ENCODE results near the gene RPL18A. TPM values are rescaled to one million over a fixed set of nuclear protein-coding genes. Genes with fewer than 3 reads are reported as not detected.
A peak's percentile ranks its signal among the peaks of the same experiment; 100 is the strongest.

Gene RPL18A
- total RNA-seq, 1 experiment from 2014 or later: 2,837 TPM

DNA sequence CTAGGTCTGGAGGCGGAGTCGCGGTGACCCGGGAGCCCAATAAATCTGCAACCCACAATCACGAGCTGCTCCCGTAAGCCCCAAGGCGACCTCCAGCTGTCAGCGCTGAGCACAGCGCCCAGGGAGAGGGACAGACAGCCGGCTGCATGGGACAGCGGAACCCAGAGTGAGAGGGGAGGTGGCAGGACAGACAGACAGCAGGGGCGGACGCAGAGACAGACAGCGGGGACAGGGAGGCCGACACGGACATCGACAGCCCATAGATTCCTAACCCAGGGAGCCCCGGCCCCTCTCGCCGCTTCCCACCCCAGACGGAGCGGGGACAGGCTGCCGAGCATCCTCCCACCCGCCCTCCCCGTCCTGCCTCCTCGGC, 12.2 kb downstream of the RPL18A start, which contains the start of gene SLC5A5:
TSS of gene SLC5A5 (plus strand) at position 68 of the 373 bp plus-strand sequence. CDS start 375 bp downstream, outside the sequence.
- Histone ChIP-seq H4K5ac (ENCODE audit: insufficient read length, low read depth, low read length) (no peak within 1 kb of the TSS), H3K79me2 (ENCODE audit: insufficient read depth, low read length) (no peaks in the 10 kb centered on the region), H3K23ac (ENCODE audit: insufficient read length, low read depth, low read length) (no peak within 1 kb of the TSS), H3K4me1 (ENCODE audit: insufficient read depth, low read length) (no peaks in the 10 kb centered on the region; the same call in 1 of the 2 replicates), H3K9me3 (ENCODE audit: control insufficient read depth, low read depth, low read length) (no peaks in the 10 kb centered on the region), H2BK120ac (ENCODE audit: low read depth, low read length, poor library complexity, severe bottlenecking) (no peak within 1 kb of the TSS), H3K4ac (ENCODE audit: low read depth, low read length) (no peak within 1 kb of the TSS), H3K27me3 (ENCODE audit: insufficient read depth, low read length) (no peaks in the 10 kb centered on the region; the same call in 1 of the 2 replicates), H2BK5ac (ENCODE audit: insufficient read length, low read length) (no peak within 1 kb of the TSS), H4K20me1 (ENCODE audit: control insufficient read depth, insufficient read depth, insufficient read length) (no peaks in the 10 kb centered on the region), H3K9ac (ENCODE audit: extremely low read depth, insufficient read length, low read length) (no peak within 1 kb of the TSS), H3T11ph (ENCODE audit: low read length) (no peak within 1 kb of the TSS), H3K56ac (ENCODE audit: insufficient read length, low read depth, low read length) (no peak within 1 kb of the TSS), H2AFZ (ENCODE audit: low read length) (no peak within 1 kb of the TSS), H3K79me1 (ENCODE audit: insufficient read depth, low read depth, low read length, poor library complexity, severe bottlenecking) (no peaks in the 10 kb centered on the region), H4K91ac (ENCODE audit: insufficient read length, low read depth, low read length) (no peak within 1 kb of the TSS), H2BK15ac (ENCODE audit: low read depth, low read length) (no peak within 1 kb of the TSS), H3K23me2 (ENCODE audit: insufficient read length, low read depth, low read length, poor library complexity, severe bottlenecking) (peaks cover 8% of the 10 kb centered on the region), H3K14ac (ENCODE audit: insufficient read depth, low read length) (no peak within 1 kb of the TSS), H2AK5ac (ENCODE audit: insufficient read length, low read length) (no peak within 1 kb of the TSS), H3K18ac (ENCODE audit: insufficient read length, low read depth, low read length) (no peak within 1 kb of the TSS), H3K4me2 (ENCODE audit: insufficient read depth, insufficient read length, low read length) (no peak within 1 kb of the TSS), H2BK12ac (ENCODE audit: insufficient read length, low read depth, low read length) (no peak within 1 kb of the TSS), H4K8ac (replicated peaks; ENCODE audit: insufficient read length, low read depth, low read length) (no peak within 1 kb of the TSS), H2BK20ac (ENCODE audit: low read depth, low read length, poor library complexity, severe bottlenecking) (no peak within 1 kb of the TSS), H3K27ac (ENCODE audit: insufficient read length, low read depth, low read length) (no peak within 1 kb of the TSS)
- TF ChIP-seq, protein P1, sequence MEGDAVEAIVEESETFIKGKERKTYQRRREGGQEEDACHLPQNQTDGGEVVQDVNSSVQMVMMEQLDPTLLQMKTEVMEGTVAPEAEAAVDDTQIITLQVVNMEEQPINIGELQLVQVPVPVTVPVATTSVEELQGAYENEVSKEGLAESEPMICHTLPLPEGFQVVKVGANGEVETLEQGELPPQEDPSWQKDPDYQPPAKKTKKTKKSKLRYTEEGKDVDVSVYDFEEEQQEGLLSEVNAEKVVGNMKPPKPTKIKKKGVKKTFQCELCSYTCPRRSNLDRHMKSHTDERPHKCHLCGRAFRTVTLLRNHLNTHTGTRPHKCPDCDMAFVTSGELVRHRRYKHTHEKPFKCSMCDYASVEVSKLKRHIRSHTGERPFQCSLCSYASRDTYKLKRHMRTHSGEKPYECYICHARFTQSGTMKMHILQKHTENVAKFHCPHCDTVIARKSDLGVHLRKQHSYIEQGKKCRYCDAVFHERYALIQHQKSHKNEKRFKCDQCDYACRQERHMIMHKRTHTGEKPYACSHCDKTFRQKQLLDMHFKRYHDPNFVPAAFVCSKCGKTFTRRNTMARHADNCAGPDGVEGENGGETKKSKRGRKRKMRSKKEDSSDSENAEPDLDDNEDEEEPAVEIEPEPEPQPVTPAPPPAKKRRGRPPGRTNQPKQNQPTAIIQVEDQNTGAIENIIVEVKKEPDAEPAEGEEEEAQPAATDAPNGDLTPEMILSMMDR (conservative IDR thresholded peaks at IDR 0.05): no peak
- Mint-ChIP-seq H3K36me3 (ENCODE audit: insufficient read depth in 1 of 3, low read depth in 3 of 3) (no peaks in the 10 kb centered on the region; a peak in 1 of 7 replicates), H3K9me3 (no peaks in the 10 kb centered on the region; a peak in 1 of 5 replicates), H3K4me1 (peaks cover 12 to 19% of the 10 kb centered on the region in 2 experiments), H3K27me3 (ENCODE audit: low read depth) (peaks cover 45% of the 10 kb centered on the region), H3K27ac (no peak within 1 kb of the TSS), H3K4me3 (peak within 1 kb of the TSS in 1 of 2 experiments; percentile 44; a peak in 3 of 5 replicates)
- DNase-seq: peak; percentile 54
- no CpG with 5 or more reads among the region's 26 CpGs for WGBS (ENCODE audit: extremely low coverage, insufficient read length, low lambda C conversion rate)

Data from H9 (cell line).